SKM-1 treated with dmso at 0.1 percent for 144 hours (cell line): Measurements from ENCODE around the gene CHD2.

Experiments
- DNase-seq: peaks from one replicate; lab custom pipeline; 2025; ENCODE audit not compliant: unreplicated experiment; lab: John Stamatoyannopoulos, UW

The CHD2 gene

GRCh38 chr15:92958105-92958504, 58.0 kb downstream of the CHD2 start:
- no peak for DNase-seq

- DNase-seq, result no peak
Measured at GRCh38 chr15:92959219-92959618, 59.1 kb downstream of the CHD2 start.

- DNase-seq, result no peak
Measured at GRCh38 chr15:92960996-92961681, 61.0 kb downstream of the CHD2 start.

GRCh38 chr15:92962914-92963313, 62.8 kb downstream of the CHD2 start:
- no peak for DNase-seq

GRCh38 chr15:92963794-92964193, 63.7 kb downstream of the CHD2 start:
- no peak for DNase-seq

GRCh38 chr15:92968926-92969651, 69.0 kb downstream of the CHD2 start:
- DNase-seq, result no peak

- DNase-seq, result no peak
Measured at GRCh38 chr15:92970656-92971055, 70.5 kb downstream of the CHD2 start.

- DNase-seq, result no peak
Measured at GRCh38 chr15:92971081-92971480, 71.0 kb downstream of the CHD2 start.

GRCh38 chr15:92971713-92972112, 71.6 kb downstream of the CHD2 start:
- no peak for DNase-seq

GRCh38 chr15:92974183-92974915, 74.2 kb downstream of the CHD2 start:
- DNase-seq, result no peak

GRCh38 chr15:92979011-92979701, 79.0 kb downstream of the CHD2 start:
- DNase-seq, result no peak

GRCh38 chr15:92981333-92981732, 81.2 kb downstream of the CHD2 start:
- no peak for DNase-seq

- DNase-seq, result no peak
Measured at GRCh38 chr15:92984161-92984560, 84.0 kb downstream of the CHD2 start.

- DNase-seq, result no peak
Measured at GRCh38 chr15:92989470-92989869, 89.3 kb downstream of the CHD2 start.

GRCh38 chr15:92990031-92990430, 89.9 kb downstream of the CHD2 start:
- DNase-seq, result no peak

- no peak for DNase-seq
Measured at GRCh38 chr15:92992720-92993119, 92.6 kb downstream of the CHD2 start.

- no peak for DNase-seq
Measured at GRCh38 chr15:92997821-92998220, 97.7 kb downstream of the CHD2 start.

GRCh38 chr15:93001156-93001555, 101.0 kb downstream of the CHD2 start:
- DNase-seq, result no peak

- no peak for DNase-seq
Measured at GRCh38 chr15:93001881-93002280, 101.8 kb downstream of the CHD2 start.

GRCh38 chr15:93005133-93005532, 105.0 kb downstream of the CHD2 start:
- no peak for DNase-seq

- no peak for DNase-seq
Measured at GRCh38 chr15:93007994-93008393, 107.9 kb downstream of the CHD2 start.
